NCI-H774 (cell line): ENCODE results near the gene TIE1.

Experiments used
- DNase-seq: peaks from one replicate; lab custom pipeline; 2025; lab: John Stamatoyannopoulos, UW

The TIE1 gene

GRCh38 chr1:43274125-43274803 lies 26.5 kb upstream of the TIE1 start:
- peak; percentile 30 for DNase-seq

GRCh38 chr1:43274804-43275180 lies 26.0 kb upstream of the TIE1 start:
- no peak for DNase-seq

GRCh38 chr1:43275826-43276620 lies 24.8 kb upstream of the TIE1 start:
- no peak for DNase-seq

- no peak for DNase-seq
These were observed 24.1 kb upstream of the TIE1 start for GRCh38 chr1:43276673-43277072.

GRCh38 chr1:43277116-43277876 lies 23.5 kb upstream of the TIE1 start:
- no peak for DNase-seq

- no peak for DNase-seq
These were observed 21.6 kb upstream of the TIE1 start for GRCh38 chr1:43279161-43279560.

- no peak for DNase-seq
These were observed 21.1 kb upstream of the TIE1 start for GRCh38 chr1:43279666-43280065.

- DNase-seq = no peak
These were observed 20.1 kb upstream of the TIE1 start for GRCh38 chr1:43280692-43281091.

GRCh38 chr1:43282220-43283195 lies 18.3 kb upstream of the TIE1 start:
- DNase-seq = peak; percentile 36

- DNase-seq = no peak
These were observed 16.7 kb upstream of the TIE1 start for GRCh38 chr1:43284065-43284464.

GRCh38 chr1:43284546-43285110 lies 16.2 kb upstream of the TIE1 start:
- no peak for DNase-seq

- DNase-seq = peak; percentile 95
These were observed 15.4 kb upstream of the TIE1 start, which contains the start of gene C1orf210 for GRCh38 chr1:43285269-43285990. Gene C1orf210, minus strand, starts transcription at chr1:43285581. Its CDS starts 2,311 bp downstream, at chr1:43283270.

- no peak for DNase-seq
These were observed 14.7 kb upstream of the TIE1 start for GRCh38 chr1:43286115-43286514.

GRCh38 chr1:43286533-43286932 lies 14.2 kb upstream of the TIE1 start:
- DNase-seq = no peak

- DNase-seq = no peak
These were observed 12.6 kb upstream of the TIE1 start for GRCh38 chr1:43288058-43288784.

- no peak for DNase-seq
These were observed 11.7 kb upstream of the TIE1 start for GRCh38 chr1:43288785-43289706.

GRCh38 chr1:43292216-43292615 lies 8.6 kb upstream of the TIE1 start:
- no peak for DNase-seq

- no peak for DNase-seq
These were observed 8.1 kb upstream of the TIE1 start for GRCh38 chr1:43292679-43293078.

GRCh38 chr1:43293176-43293575 lies 7.6 kb upstream of the TIE1 start:
- DNase-seq = no peak
